Measurements from ENCODE around the gene CUL7.

DNA sequence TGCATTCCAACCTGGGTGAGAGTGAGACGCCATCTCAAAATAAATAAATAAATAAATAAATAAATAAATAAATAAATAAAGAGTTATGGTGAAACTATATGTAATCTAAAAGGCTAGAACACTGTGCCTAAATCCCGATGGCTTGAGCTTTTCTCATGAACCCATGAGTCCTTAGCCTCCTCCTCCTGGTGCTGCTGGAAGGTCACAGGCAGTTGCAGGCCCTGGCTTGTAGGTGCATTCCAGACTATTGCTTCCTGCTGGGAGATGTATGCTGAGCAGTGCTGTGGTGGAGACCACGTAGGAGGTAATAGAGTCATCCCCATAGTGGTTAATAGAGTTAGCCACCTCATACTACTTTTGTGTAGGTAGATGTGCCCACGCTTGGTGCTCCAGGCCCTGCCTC is 35.0 kb upstream of the CUL7 start:
- TF ChIP-seq CREB1 (IDR thresholded peaks at IDR 0.05; ENCODE audit: low read depth): no peak
- TF ChIP-seq CEBPB (IDR thresholded peaks at IDR 0.05; ENCODE audit: borderline replicate concordance in 1 of 2, low read depth in 2 of 2, low read length in 2 of 2): no peak
- TF ChIP-seq CTCF (IDR thresholded peaks at IDR 0.05 in 2 of 3, conservative IDR thresholded peaks at IDR 0.05 in 1 of 3; ENCODE audit: control insufficient read depth in 2 of 3, extremely low read depth in 1 of 3, insufficient read depth in 1 of 3, low read depth in 3 of 3, low read length in 3 of 3): no peak
- TF ChIP-seq ZSCAN29 (IDR thresholded peaks at IDR 0.05): no peak
- TF ChIP-seq EZH2 (IDR thresholded peaks at IDR 0.05; ENCODE audit: borderline replicate concordance, control insufficient read depth, low read depth, low read length): no peak
- no peak for TF ChIP-seq POLR2A (IDR thresholded peaks at IDR 0.05; ENCODE audit: low read depth, low read length)
- TF ChIP-seq, protein P1, sequence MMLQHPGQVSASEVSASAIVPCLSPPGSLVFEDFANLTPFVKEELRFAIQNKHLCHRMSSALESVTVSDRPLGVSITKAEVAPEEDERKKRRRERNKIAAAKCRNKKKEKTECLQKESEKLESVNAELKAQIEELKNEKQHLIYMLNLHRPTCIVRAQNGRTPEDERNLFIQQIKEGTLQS (IDR thresholded peaks at IDR 0.05; ENCODE audit: borderline replicate concordance, extremely low read depth, low read depth, low read length): no peak
- TF ChIP-seq SIN3A (IDR thresholded peaks at IDR 0.05; ENCODE audit: low read depth, low read length): no peak
- TF ChIP-seq TCF12 (IDR thresholded peaks at IDR 0.05; ENCODE audit: low read depth, low read length): no peak
- TF ChIP-seq POLR2AphosphoS5 (IDR thresholded peaks at IDR 0.05; ENCODE audit: low read length): no peak
- TF ChIP-seq SUZ12 (IDR thresholded peaks at IDR 0.05; ENCODE audit: unreplicated experiment): no peak

Measured in GM12878 (cell line).